Vagina (tissue), 2 donors: ENCODE data around the gene USP12. TPM values are rescaled to one million over a fixed set of nuclear protein-coding genes. Genes with fewer than 3 reads are reported as not detected.

Experiments
- DNase-seq, 2 donors: peaks; one replicate each; pipeline ENCODE4 v3.0.0-alpha.2; 2017; ENCODE audit errors: extremely low spot score in 2 of 2
- H3K27ac ChIP-seq: fragments of 200-600 bp; sonication (generic); one replicate; pipeline ENCODE4 v1.5.1; 2019
- H3K27me3 ChIP-seq: fragments of 200-600 bp; sonication (generic); one replicate; pipeline ENCODE4 v1.5.1; 2019
- H3K36me3 ChIP-seq, 2 donors: fragments of 200-600 bp; sonication (generic); one replicate each; pipeline ENCODE4 v1.5.1; 2017 to 2019
- H3K4me1 ChIP-seq: fragments of 200-600 bp; sonication (generic); one replicate; pipeline ENCODE4 v1.5.1; 2019
- H3K4me3 ChIP-seq, 2 donors: fragments of 200-600 bp; sonication (generic); 1 replicate in 1 of 2; 2 replicates in 1 of 2; pipeline ENCODE4 v1.5.1; 2016 to 2019
- H3K9me3 ChIP-seq: fragments of 200-600 bp; sonication (generic); one replicate; pipeline ENCODE4 v1.5.1; 2019
- CTCF ChIP-seq, 3 experiments: fragments of 450-650 bp in 2 of 3; fragments of 200-600 bp in 1 of 3; sonication (generic) in 1 of 3; IDR thresholded peaks; one replicate each; pipeline ENCODE4 v1.5.1; 2017 to 2019; ENCODE audit warnings: antibody characterized with exemption in 3 of 3, mild to moderate bottlenecking in 2 of 3, moderate library complexity in 2 of 3
- POLR2A ChIP-seq, 2 donors: fragments of 450-650 bp; IDR thresholded peaks; one replicate each; pipeline ENCODE4 v1.6.1; 2017; ENCODE audit warnings: antibody characterized with exemption in 2 of 2, mild to moderate bottlenecking in 2 of 2, moderate library complexity in 2 of 2
- POLR2AphosphoS5 ChIP-seq, 2 donors: sonication (generic); formaldehyde crosslinking; IDR thresholded peaks; one replicate each; pipeline ENCODE4 v1.9.0; 2017; ENCODE audit warnings: antibody characterized with exemption in 2 of 2, mild to moderate bottlenecking in 2 of 2, low read depth in 1 of 2; ENCODE audit not compliant: insufficient read depth in 1 of 2
- intact Hi-C: fragments of 100-400 bp; cut with DNase I; formaldehyde crosslinking; loops from one replicate; pipeline ENCODE4 v1.15.1; 2023
- total RNA-seq: library from RNA; depleted of rRNA; stranded (reverse); fragments of >200 nt; gene quantifications from one replicate; pipeline ENCODE4 v1.2.3, GENCODE V29; 2016

The USP12 gene
- total RNA-seq, 1 donor from 2014 or later: 20.9 TPM

- Histone ChIP-seq H3K36me3 (no peaks in the 10 kb centered on the region), H3K27ac (no peak overlapping the region), H3K4me3 (no peak overlapping the region), H3K27me3 (no peaks in the 10 kb centered on the region), H3K4me1 (no peaks in the 10 kb centered on the region), H3K9me3 (no peaks in the 10 kb centered on the region)
- intact Hi-C loops: no loop called here
- DNase-seq: no peak
- TF ChIP-seq CTCF (IDR thresholded peaks at IDR 0.05) (no peak), POLR2A (IDR thresholded peaks at IDR 0.05) (no peak), POLR2AphosphoS5 (IDR thresholded peaks at IDR 0.05; ENCODE audit: insufficient read depth in 1 of 2, low read depth in 1 of 2) (no peak)
Measured at GRCh38 chr13:27055526-27055925, 116.1 kb downstream of the USP12 start.

DNA sequence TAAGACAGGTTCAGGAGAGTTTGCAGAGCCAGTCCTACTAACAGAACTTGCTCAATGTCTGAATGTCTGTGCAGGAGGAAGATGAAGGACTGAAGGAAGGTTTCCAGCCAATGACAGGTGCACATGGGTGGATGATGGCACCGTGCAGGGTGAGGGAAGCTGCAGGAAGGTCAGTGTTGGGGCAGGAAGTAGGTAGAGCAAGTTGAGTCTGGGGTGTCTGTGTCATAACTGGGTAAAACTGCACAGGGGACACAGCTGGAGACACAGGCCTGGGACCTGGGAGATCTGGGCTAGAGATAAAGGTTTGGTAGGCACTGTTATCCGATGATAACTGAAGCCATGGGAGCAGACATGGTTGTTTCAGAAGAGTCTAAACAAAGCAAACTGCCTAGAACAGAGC is 116.9 kb downstream of the USP12 start:
- Histone ChIP-seq H3K27ac (no peak overlapping the region), H3K4me1 (no peaks in the 10 kb centered on the region), H3K27me3 (no peaks in the 10 kb centered on the region), H3K9me3 (no peaks in the 10 kb centered on the region), H3K36me3 (no peaks in the 10 kb centered on the region), H3K4me3 (no peak overlapping the region)
- no peak for DNase-seq
- no peak for TF ChIP-seq POLR2A (IDR thresholded peaks at IDR 0.05)
- TF ChIP-seq CTCF (IDR thresholded peaks at IDR 0.05): no peak
- no peak for TF ChIP-seq POLR2AphosphoS5 (IDR thresholded peaks at IDR 0.05; ENCODE audit: insufficient read depth in 1 of 2, low read depth in 1 of 2)
- intact Hi-C loops: no loop called here

DNA sequence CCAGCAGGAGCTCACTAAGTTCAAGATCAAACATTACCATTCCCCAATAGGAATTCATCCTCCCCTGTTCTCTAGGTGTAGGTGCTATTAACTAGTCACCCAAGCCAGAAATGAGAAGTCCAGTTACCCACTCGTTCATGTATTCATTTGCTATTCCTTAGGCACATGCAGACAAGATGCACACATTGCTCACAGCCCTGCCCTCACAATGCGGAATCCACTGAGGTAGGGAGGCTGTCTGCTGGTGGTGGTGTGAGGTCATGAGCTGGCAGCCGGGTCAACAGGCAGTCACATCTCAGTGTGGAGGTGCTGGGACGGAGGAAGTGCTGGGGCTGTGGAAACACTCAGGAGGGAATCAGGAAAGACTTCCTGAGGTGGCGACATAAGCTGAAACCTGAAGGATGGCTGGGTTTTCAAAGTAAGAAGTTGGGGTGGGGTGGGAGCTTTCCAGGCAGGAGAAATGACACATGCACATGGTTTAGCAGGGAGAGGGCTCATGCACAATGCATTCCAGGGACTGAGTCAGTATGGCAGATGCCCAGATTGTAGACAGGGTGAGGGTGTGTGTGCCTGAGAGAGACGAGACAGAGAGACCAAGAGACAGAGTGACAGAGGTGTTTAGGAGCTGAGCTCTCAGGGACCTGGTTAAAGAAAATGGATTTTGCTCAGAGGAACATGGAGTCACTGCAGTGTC is 117.6 kb downstream of the USP12 start:
- no peak overlapping the region for H3K4me3 ChIP-seq
- no peak for DNase-seq
- H3K36me3 ChIP-seq: no peaks in the 10 kb centered on the region
- no peak overlapping the region for H3K27ac ChIP-seq
- intact Hi-C loops: no loop called here
- no peaks in the 10 kb centered on the region for H3K9me3 ChIP-seq
- TF ChIP-seq CTCF (IDR thresholded peaks at IDR 0.05) (no peak), POLR2AphosphoS5 (IDR thresholded peaks at IDR 0.05; ENCODE audit: insufficient read depth in 1 of 2, low read depth in 1 of 2) (no peak), POLR2A (IDR thresholded peaks at IDR 0.05) (no peak)
- H3K4me1 ChIP-seq: no peaks in the 10 kb centered on the region
- H3K27me3 ChIP-seq: no peaks in the 10 kb centered on the region

GRCh38 chr13:27053210-27053884 is 118.3 kb downstream of the USP12 start:
- Histone ChIP-seq H3K4me1 (no peaks in the 10 kb centered on the region), H3K27me3 (no peaks in the 10 kb centered on the region), H3K9me3 (no peaks in the 10 kb centered on the region), H3K4me3 (no peak overlapping the region), H3K27ac (no peak overlapping the region), H3K36me3 (no peaks in the 10 kb centered on the region)
- no peak for DNase-seq
- intact Hi-C loops: no loop called here
- TF ChIP-seq POLR2AphosphoS5 (IDR thresholded peaks at IDR 0.05; ENCODE audit: insufficient read depth in 1 of 2, low read depth in 1 of 2): no peak
- TF ChIP-seq CTCF (IDR thresholded peaks at IDR 0.05): no peak
- TF ChIP-seq POLR2A (IDR thresholded peaks at IDR 0.05): no peak
